Panc1 (cell line): Measurements from ENCODE around the gene HLA-DMB. TPM values are rescaled to one million over a fixed set of nuclear protein-coding genes. Genes with fewer than 3 reads are reported as not detected.
A peak's percentile ranks its signal among the peaks of the same experiment; 100 is the strongest.

ENCODE experiments used
- ATAC-seq: fragments of 200-7000 bp; cut with Tn5 transposase; 2 replicates; pipeline ENCODE4 v1.9.1; 2020; ENCODE audit warnings: mild to moderate bottlenecking, moderate library complexity
- BruUV-seq: library from RNA; stranded (reverse); fragments of 400-500 nt; replicated peaks from 2 replicates; lab custom pipeline; 2021; lab: Mats Ljungman, UMichigan
- CTCF ChIA-PET: fragments of 300-600 bp; sonication (Branson Sonifier 250); formaldehyde crosslinking; loops from one replicate; lab custom pipeline; 2022; ENCODE audit warnings: antibody characterized with exemption; lab: Charles Lee
- POLR2A ChIA-PET: fragments of 300-600 bp; sonication (Branson Sonifier 250); formaldehyde crosslinking; loops from one replicate; lab custom pipeline; 2022; ENCODE audit warnings: antibody characterized with exemption; lab: Charles Lee
- DNase-seq: peaks from one replicate; pipeline ENCODE4 v3.0.0-alpha.2; 2010; ENCODE audit warnings: low read depth, low spot score
- H3K27ac ChIP-seq: 2 replicates; pipeline ENCODE4 v1.5.1; 2011; ENCODE audit warnings: mild to moderate bottlenecking, low read length, inconsistent platforms
- H3K27me3 ChIP-seq: fragments of 200-500 bp; sonication (Bioruptor generic); 2 replicates; pipeline ENCODE4 v1.6.0; 2014; ENCODE audit warnings: low read length, inconsistent platforms; ENCODE audit not compliant: control insufficient read depth, insufficient read depth
- H3K36me3 ChIP-seq: fragments of 200-500 bp; sonication (Bioruptor generic); 2 replicates; pipeline ENCODE4 v1.5.1; 2014; ENCODE audit warnings: inconsistent platforms, mild to moderate bottlenecking, low read length, moderate library complexity; ENCODE audit not compliant: control insufficient read depth, insufficient read depth
- H3K4me1 ChIP-seq: 2 replicates; pipeline ENCODE4 v1.5.1; 2011; ENCODE audit warnings: inconsistent platforms, mild to moderate bottlenecking, low read length, moderate library complexity; ENCODE audit not compliant: control insufficient read depth, insufficient read depth
- H3K4me3 ChIP-seq, 2 experiments: 2 replicates each; pipeline ENCODE4 v1.5.1; 2011 to 2012; ENCODE audit warnings: low read depth in 2 of 2, low read length in 2 of 2, mild to moderate bottlenecking in 2 of 2, inconsistent platforms in 1 of 2, moderate library complexity in 1 of 2
- H3K9me3 ChIP-seq: fragments of 200-500 bp; sonication (Bioruptor generic); 2 replicates; pipeline ENCODE4 v1.5.1; 2014; ENCODE audit warnings: low read depth, mild to moderate bottlenecking, inconsistent platforms, low read length, moderate library complexity; ENCODE audit not compliant: control insufficient read depth, insufficient read depth
- CTCF ChIP-seq: fragments of 450-650 bp; IDR thresholded peaks from 2 replicates; pipeline ENCODE4 v1.5.1; 2017; ENCODE audit warnings: mild to moderate bottlenecking
- POLR2AphosphoS5 ChIP-seq: IDR thresholded peaks from 2 replicates; pipeline ENCODE4 v1.6.1; 2012; ENCODE audit warnings: mild to moderate bottlenecking, low read depth, low read length, moderate library complexity
- REST ChIP-seq, 2 experiments: IDR thresholded peaks; 2 replicates each; pipeline ENCODE4 v1.6.1; 2011 to 2012; ENCODE audit warnings: low read depth in 2 of 2, control low read depth in 1 of 2, low read length in 1 of 2, mild to moderate bottlenecking in 1 of 2, moderate library complexity in 1 of 2; ENCODE audit not compliant: insufficient read depth in 1 of 2
- SIN3A ChIP-seq: IDR thresholded peaks from 2 replicates; pipeline ENCODE4 v1.6.1; 2012; ENCODE audit warnings: low read depth, mild to moderate bottlenecking, low read length, moderate library complexity, borderline replicate concordance; ENCODE audit not compliant: insufficient read depth
- TCF7L2 ChIP-seq: IDR thresholded peaks from 2 replicates; pipeline ENCODE4 v1.6.1; 2011; ENCODE audit warnings: mild to moderate bottlenecking, low read depth, low read length, inconsistent platforms
- in situ Hi-C: cut with HindIII; loops from 2 replicates; pipeline ENCODE4 v1.10.0; 2016; ENCODE audit warnings: low sequenced_read_pairs, low pct_unique_long_range_greater_than_20kb
- intact Hi-C: fragments of 100-400 bp; cut with micrococcal nuclease; formaldehyde crosslinking; loops from one replicate; pipeline ENCODE4 v1.10.0; 2022; ENCODE audit not compliant: unreplicated experiment
- total RNA-seq: library from RNA; stranded (reverse); gene quantifications from one replicate; pipeline ENCODE4 v1.2.1, GENCODE V29; 2021; ENCODE audit not compliant: unreplicated experiment

Gene HLA-DMB
- total RNA-seq, 1 experiment from 2014 or later, result 0.44 TPM

DNA sequence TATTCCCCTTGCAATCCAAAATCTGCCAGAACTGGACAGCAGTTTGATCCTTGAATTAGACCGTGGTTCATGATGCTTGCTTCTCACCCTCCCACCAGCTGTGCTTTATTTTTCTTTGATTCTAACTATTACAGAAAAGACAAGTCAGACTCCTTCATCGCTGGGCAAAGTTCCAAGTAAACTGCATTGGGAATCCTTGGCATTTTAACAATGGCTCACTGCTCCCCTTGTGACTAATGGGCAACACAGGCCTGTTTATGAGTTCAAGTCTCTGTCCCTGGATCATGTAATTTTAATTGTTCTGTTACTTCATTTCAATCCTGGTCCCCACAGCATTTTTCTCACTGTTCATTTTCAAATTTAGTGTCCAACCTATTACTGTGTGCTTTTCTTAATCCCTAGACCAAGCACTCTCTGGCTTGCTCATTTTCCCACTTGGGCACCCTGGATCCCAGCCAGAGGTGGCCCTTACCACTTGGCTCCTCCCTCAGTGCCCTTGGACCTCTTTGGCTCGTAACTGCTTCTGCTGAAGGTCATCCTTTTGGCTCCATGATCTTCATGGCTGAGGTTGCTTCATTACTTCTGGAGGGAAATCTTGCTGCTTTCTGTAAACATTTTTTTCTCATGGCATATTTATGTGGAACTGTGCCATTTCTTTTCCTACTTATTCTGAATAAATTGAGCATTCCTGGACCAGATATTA, 54.0 kb downstream of the HLA-DMB start:
- ChIA-PET POLR2A (interaction anchor here (0.6 to 1.2 kb wide), 3 partner anchors 57 to 145 kb away, joined by 3 to 4 read pairs (median 3); no protein-coding TSS in a partner anchor), CTCF (interaction anchor here (0.6 to 1.8 kb wide), 3 partner anchors 47 to 98 kb away, joined by 3 to 11 read pairs (median 4); no protein-coding TSS in a partner anchor)
- Histone ChIP-seq H3K27me3 (no peaks in the 10 kb centered on the region), H3K4me1 (no peaks in the 10 kb centered on the region), H3K4me3 (no peak overlapping the region), H3K36me3 (no peaks in the 10 kb centered on the region), H3K9me3 (no peaks in the 10 kb centered on the region), H3K27ac (no peak overlapping the region)
- ATAC-seq (no peak), DNase-seq (no peak)
- TF ChIP-seq TCF7L2, result no peak
- TF ChIP-seq REST (IDR thresholded peaks at IDR 0.05; ENCODE audit: insufficient read depth in 1 of 2, low read depth in 2 of 2, low read length in 1 of 2), result no peak
- no peak for TF ChIP-seq SIN3A
- TF ChIP-seq CTCF, result no peak
- TF ChIP-seq POLR2AphosphoS5, result no peak
- BruUV-seq, result no TSS peak
- in situ Hi-C loops, result no loop called here
- intact Hi-C loops, result loop anchor here (5.0 kb wide), 2 partner anchors 60 to 95 kb away; no protein-coding TSS in a partner anchor

DNA sequence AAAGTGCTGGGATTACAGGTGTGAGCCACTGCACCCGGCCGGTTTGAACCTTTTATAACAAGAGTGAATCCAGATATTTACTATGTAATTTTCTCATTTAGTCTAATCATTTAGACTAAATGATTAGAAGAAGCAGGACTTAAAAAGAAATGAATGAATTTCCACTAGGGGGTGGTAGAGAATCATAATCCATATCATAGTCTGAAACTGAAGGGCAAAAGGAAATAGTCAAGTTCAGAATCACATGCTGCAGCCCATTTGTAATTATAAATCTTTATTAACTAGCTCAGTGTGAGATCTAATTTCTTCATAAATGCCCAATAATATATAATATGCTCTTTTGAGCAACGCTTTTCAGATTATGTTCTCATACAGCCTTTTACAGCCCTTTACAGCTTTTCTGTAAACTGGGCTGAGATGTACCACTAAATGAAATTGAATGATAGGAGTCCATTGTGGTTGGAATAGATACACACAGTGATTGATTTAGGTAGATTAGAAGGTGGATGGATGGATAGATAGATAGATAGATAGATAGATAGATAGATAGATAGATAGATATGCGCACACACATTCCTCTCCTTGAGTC, 55.0 kb downstream of the HLA-DMB start:
- Histone ChIP-seq H3K4me1 (no peaks in the 10 kb centered on the region), H3K27me3 (no peaks in the 10 kb centered on the region), H3K4me3 (no peak overlapping the region), H3K9me3 (no peaks in the 10 kb centered on the region), H3K36me3 (no peaks in the 10 kb centered on the region), H3K27ac (no peak overlapping the region)
- intact Hi-C loops, result loop anchor here (5.0 kb wide), 2 partner anchors 62 to 97 kb away; no protein-coding TSS in a partner anchor
- ATAC-seq (peak; percentile 80), DNase-seq (no peak)
- BruUV-seq, result no TSS peak
- ChIA-PET CTCF (interaction anchor here (0.6 to 1.8 kb wide), 7 partner anchors 9 to 301 kb away, joined by 3 to 11 read pairs (median 3); no protein-coding TSS in a partner anchor), POLR2A (interaction anchor here (0.6 to 1.2 kb wide), 3 partner anchors 58 to 87 kb away, joined by 3 to 5 read pairs (median 4); no protein-coding TSS in a partner anchor)
- TF ChIP-seq CTCF, result peak; percentile 72
- no peak for TF ChIP-seq REST (IDR thresholded peaks at IDR 0.05; ENCODE audit: insufficient read depth in 1 of 2, low read depth in 2 of 2, low read length in 1 of 2)
- no peak for TF ChIP-seq POLR2AphosphoS5
- TF ChIP-seq SIN3A, result no peak
- no peak for TF ChIP-seq TCF7L2
- in situ Hi-C loops, result no loop called here
